GM19193 (cell line): Measurements from ENCODE around the gene NSMCE1.

ENCODE experiments used
- POLR2A ChIP-seq: IDR thresholded peaks from 4 replicates; pipeline ENCODE4 v1.6.1; 2011; ENCODE audit not compliant: insufficient read depth, insufficient read length; ENCODE audit errors: extremely low read depth

NSMCE1 gene

GRCh38 chr16:27191352-27191924 lies 77.1 kb downstream of the NSMCE1 start:
- TF ChIP-seq POLR2A: no peak

GRCh38 chr16:27190316-27190871 lies 78.2 kb downstream of the NSMCE1 start:
- no peak for TF ChIP-seq POLR2A

- TF ChIP-seq POLR2A: no peak
Measured at GRCh38 chr16:27189335-27189972, 79.1 kb downstream of the NSMCE1 start.

- TF ChIP-seq POLR2A: no peak
Measured at GRCh38 chr16:27188633-27189032, 79.9 kb downstream of the NSMCE1 start.

GRCh38 chr16:27185776-27186130 lies 82.8 kb downstream of the NSMCE1 start:
- TF ChIP-seq POLR2A: no peak

GRCh38 chr16:27182906-27183405 lies 85.6 kb downstream of the NSMCE1 start:
- TF ChIP-seq POLR2A: no peak

- no peak for TF ChIP-seq POLR2A
Measured at GRCh38 chr16:27181019-27181790, 87.4 kb downstream of the NSMCE1 start.

- no peak for TF ChIP-seq POLR2A
Measured at GRCh38 chr16:27179500-27180072, 89.0 kb downstream of the NSMCE1 start.

- TF ChIP-seq POLR2A: no peak
Measured at GRCh38 chr16:27177031-27177774, 91.4 kb downstream of the NSMCE1 start.

GRCh38 chr16:27175888-27176287 lies 92.7 kb downstream of the NSMCE1 start:
- no peak for TF ChIP-seq POLR2A
